BJ (cell line): ENCODE results near the gene AXIN2. TPM values are rescaled to one million over a fixed set of nuclear protein-coding genes. Genes with fewer than 3 reads are reported as not detected.

ENCODE experiments used
- CTCF ChIA-PET: fragments of 350-600 bp; formaldehyde crosslinking; extraction: SDS; loops from one replicate; lab custom pipeline; 2021; ENCODE audit warnings: antibody characterized with exemption, inconsistent platforms; lab: Yijun Ruan, JAX
- POLR2A ChIA-PET: fragments of 300-600 bp; sonication (Branson Sonifier 250); formaldehyde crosslinking; extraction: SDS; loops from one replicate; lab custom pipeline; 2021; ENCODE audit warnings: antibody characterized with exemption; lab: Charles Lee
- DNase-seq: peaks from one replicate; pipeline ENCODE4 v3.0.0-alpha.2; 2011; ENCODE audit warnings: low read depth
- H3K27me3 ChIP-seq: 2 replicates; pipeline ENCODE4 v1.6.0; 2011; ENCODE audit warnings: low read length; ENCODE audit not compliant: control insufficient read depth, insufficient read depth
- H3K36me3 ChIP-seq: 2 replicates; pipeline ENCODE4 v1.5.1; 2011; ENCODE audit warnings: low read length; ENCODE audit not compliant: control insufficient read depth, insufficient read depth
- H3K4me3 ChIP-seq: 2 replicates; pipeline ENCODE4 v1.5.1; 2011; ENCODE audit warnings: low read depth, mild to moderate bottlenecking, control low read depth, low read length
- polyA plus RNA-seq: library from polyadenylated mRNA; depleted of rRNA; stranded (reverse); fragments of >200 nt; gene quantifications from 2 replicates; pipeline ENCODE4 v1.2.3, GENCODE V29; 2011
- TF ChIP-seq, protein P1 (sequence below): IDR thresholded peaks from 2 replicates; pipeline ENCODE4 v1.5.1; 2011; ENCODE audit warnings: low read depth, mild to moderate bottlenecking, control low read depth, inconsistent platforms, low read length, moderate library complexity; ENCODE audit not compliant: insufficient read depth

The AXIN2 gene
- polyA plus RNA-seq, 1 experiment: 1.3 TPM

DNA sequence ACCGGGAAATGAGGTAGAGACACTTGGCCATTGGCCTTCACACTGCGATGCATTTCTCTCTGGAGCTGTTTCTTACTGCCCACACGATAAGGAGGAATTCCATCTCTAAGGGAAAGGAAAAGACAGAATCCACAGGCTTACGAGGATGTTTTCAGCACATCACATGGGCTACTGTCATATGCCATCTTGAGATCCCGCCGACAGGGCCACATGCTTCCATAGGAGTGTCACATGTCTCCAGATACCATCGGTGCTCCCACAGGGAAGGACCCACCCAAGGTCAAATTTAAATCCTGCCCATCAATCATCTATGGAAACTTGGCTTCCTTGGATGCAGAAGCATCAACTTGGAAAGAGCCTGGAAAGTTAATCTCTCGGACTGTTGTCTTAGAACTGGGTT is 20.0 kb downstream of the AXIN2 start:
- TF ChIP-seq, protein P1, sequence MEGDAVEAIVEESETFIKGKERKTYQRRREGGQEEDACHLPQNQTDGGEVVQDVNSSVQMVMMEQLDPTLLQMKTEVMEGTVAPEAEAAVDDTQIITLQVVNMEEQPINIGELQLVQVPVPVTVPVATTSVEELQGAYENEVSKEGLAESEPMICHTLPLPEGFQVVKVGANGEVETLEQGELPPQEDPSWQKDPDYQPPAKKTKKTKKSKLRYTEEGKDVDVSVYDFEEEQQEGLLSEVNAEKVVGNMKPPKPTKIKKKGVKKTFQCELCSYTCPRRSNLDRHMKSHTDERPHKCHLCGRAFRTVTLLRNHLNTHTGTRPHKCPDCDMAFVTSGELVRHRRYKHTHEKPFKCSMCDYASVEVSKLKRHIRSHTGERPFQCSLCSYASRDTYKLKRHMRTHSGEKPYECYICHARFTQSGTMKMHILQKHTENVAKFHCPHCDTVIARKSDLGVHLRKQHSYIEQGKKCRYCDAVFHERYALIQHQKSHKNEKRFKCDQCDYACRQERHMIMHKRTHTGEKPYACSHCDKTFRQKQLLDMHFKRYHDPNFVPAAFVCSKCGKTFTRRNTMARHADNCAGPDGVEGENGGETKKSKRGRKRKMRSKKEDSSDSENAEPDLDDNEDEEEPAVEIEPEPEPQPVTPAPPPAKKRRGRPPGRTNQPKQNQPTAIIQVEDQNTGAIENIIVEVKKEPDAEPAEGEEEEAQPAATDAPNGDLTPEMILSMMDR: no peak
- H3K27me3 ChIP-seq: no peaks in the 10 kb centered on the region
- ChIA-PET CTCF (interaction anchor here (1.2 to 4.7 kb wide), 2 partner anchors 11 to 14 kb away, joined by 4 to 19 read pairs; no protein-coding TSS in a partner anchor), POLR2A (no interaction called here)
- no peak for DNase-seq
- no peak overlapping the region for H3K4me3 ChIP-seq
- H3K36me3 ChIP-seq: peaks cover 3% of the 10 kb centered on the region; the same call in 1 of the 2 replicates

DNA sequence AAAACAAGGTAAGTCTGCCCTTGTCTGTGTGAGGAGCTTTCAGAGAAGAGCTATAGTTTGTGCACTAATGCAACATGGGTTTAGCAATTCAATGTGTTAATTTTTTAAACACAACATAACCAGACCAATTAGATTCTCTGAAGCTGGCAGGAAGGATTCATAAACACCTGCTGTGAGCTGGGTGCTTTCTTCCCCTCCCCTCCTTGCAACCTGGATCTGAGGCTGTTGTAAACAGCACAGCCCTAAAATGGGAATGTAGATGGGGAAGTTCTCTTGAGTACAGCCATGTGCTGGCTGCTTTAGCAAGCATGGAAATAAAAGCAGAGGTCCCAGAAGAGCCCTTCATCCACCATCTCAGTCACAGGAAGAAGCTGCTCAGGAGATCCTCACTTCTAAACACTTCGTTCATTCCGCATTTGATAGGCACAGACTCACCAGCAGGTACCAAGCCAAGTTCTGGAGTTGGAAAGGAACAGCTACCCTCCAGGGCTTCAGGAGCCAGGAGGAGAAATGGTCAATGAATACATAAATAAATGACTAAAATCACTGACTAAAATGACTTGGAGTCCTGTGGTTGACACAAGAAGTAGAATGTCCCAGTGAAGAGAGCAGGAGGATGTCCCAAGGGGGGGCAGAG is 21.7 kb downstream of the AXIN2 start:
- Histone ChIP-seq H3K36me3 (peaks cover 3% of the 10 kb centered on the region; the same call in 1 of the 2 replicates), H3K4me3 (no peak overlapping the region), H3K27me3 (no peaks in the 10 kb centered on the region)
- ChIA-PET POLR2A (no interaction called here), CTCF (interaction anchor here (0.7 to 1.6 kb wide), 6 partner anchors 13 to 308 kb away, joined by 3 to 11 read pairs (median 4); no protein-coding TSS in a partner anchor)
- TF ChIP-seq, protein P1: no peak
- DNase-seq: no peak

DNA sequence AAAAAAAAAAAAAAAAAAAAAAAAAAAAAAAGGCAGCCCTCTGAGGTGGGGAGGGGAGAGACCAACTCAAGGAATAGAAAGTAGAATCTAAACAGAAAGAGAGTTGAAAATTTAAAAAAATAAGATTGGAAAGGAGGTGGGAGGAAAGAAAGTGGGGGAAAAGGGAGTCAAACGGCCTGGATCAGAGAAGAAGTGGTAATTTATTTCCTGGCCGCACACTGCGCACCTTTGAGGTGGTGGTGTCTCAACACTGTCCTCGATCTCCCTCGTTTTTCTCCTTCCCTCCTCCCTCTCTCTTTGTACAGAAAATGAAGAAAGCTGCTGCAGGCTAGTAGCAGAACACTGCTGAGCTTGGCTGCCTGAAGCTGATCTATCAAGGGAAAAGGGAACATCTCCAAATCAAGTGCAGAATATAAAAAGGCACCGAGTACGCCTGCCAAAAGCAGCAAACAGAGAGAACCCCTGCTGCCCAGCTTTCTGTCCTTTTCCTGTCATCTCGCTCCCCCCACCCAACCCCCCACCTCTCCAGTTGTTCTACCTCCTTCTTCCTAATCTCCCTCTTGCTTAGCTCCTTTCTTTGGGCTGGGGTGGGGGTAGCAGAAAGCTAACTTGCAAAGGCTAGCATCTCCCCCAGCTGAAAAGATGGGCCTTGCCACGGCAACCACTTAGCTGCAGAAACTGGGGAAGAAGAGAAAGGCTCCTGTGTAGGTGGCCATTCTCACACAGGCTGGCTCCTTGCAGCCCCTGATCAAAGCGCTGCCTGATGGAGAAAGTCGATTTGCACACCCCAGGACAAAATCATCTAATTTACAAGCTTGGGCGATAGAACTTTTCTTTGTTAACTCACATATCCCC is 22.5 kb downstream of the AXIN2 start:
- CTCF ChIA-PET: interaction anchor here (0.6 to 1.6 kb wide), 5 partner anchors 15 to 307 kb away, joined by 3 to 11 read pairs (median 5); no protein-coding TSS in a partner anchor
- Histone ChIP-seq H3K4me3 (no peak overlapping the region), H3K27me3 (no peaks in the 10 kb centered on the region), H3K36me3 (peaks cover 3% of the 10 kb centered on the region; the same call in 1 of the 2 replicates)
- TF ChIP-seq, protein P1: no peak
- no peak for DNase-seq
- POLR2A ChIA-PET: no interaction called here

DNA sequence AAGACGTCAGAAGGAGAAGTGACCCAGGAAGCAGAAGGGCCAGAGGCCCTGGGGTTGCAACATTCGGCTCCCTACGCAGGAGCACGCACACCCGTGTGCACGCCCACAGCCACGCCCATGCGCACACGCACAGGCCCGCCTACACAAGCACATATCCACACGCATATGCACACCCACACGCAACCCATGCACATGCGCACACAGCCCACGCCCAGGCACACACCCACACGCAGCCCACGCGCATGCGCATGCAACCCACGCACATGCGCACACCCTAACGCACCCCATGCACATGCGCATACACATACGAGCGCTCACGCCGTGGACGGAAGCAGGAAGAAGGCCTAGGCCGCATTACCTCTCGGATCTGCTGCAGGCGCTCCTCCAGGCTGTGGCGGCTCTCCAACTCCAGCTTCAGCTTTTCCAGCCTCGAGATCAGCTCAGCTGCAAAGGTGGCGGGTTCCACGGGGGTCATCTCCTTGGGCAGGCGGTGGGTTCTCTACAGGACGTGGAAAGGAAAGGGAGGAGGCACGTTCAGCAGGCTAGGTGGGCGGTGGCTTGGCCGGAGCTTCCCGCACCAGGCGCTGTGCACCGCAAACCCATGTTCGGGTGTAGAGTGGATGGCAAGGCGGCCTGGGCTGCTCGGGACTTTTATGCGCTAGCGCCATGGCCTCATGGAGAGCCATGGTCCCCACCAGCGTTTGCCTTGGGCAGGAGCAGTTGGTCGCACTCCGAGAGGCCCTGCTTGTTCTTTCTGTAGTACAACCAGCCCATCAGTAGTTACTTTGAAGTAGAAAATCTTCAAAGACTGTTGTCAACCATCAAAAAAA is 23.4 kb downstream of the AXIN2 start:
- TF ChIP-seq, protein P1: no peak
- no peak for DNase-seq
- Histone ChIP-seq H3K4me3 (no peak overlapping the region), H3K36me3 (peaks cover 4% of the 10 kb centered on the region), H3K27me3 (no peaks in the 10 kb centered on the region)
- CTCF ChIA-PET: interaction anchor here (0.6 to 1.6 kb wide), 5 partner anchors 20 to 306 kb away, joined by 3 to 11 read pairs (median 5); no protein-coding TSS in a partner anchor
- POLR2A ChIA-PET: no interaction called here
